Neural progenitor cell (in vitro differentiated cells): ENCODE results near the gene ABCC2. TPM values are rescaled to one million over a fixed set of nuclear protein-coding genes. Genes with fewer than 3 reads are reported as not detected.

ENCODE experiments used
- DNase-seq: peaks from one replicate; pipeline ENCODE4 v3.0.0-alpha.2; 2016; ENCODE audit warnings: low spot score
- H2AFZ ChIP-seq: fragments of 200-600 bp; sonication (generic); replicated peaks from 2 replicates; pipeline ENCODE4 v1.6.1; 2016; ENCODE audit warnings: antibody characterized with exemption
- H3F3A ChIP-seq: fragments of 200-600 bp; sonication (generic); 2 replicates; pipeline ENCODE4 v1.6.1; 2016; ENCODE audit warnings: antibody characterized with exemption, low read depth
- H3K27ac ChIP-seq: fragments of 200-600 bp; sonication (generic); 2 replicates; pipeline ENCODE4 v1.5.1; 2016; ENCODE audit warnings: mild to moderate bottlenecking
- H3K27me3 ChIP-seq: fragments of 200-600 bp; sonication (generic); 2 replicates; pipeline ENCODE4 v1.6.1; 2016; ENCODE audit warnings: mild to moderate bottlenecking, moderate library complexity
- H3K36me3 ChIP-seq: fragments of 200-600 bp; sonication (generic); 2 replicates; pipeline ENCODE4 v1.5.1; 2016
- H3K4me1 ChIP-seq: fragments of 200-600 bp; sonication (generic); 2 replicates; pipeline ENCODE4 v1.6.1; 2016; ENCODE audit warnings: mixed run types
- H3K4me2 ChIP-seq: fragments of 200-600 bp; sonication (generic); 2 replicates; pipeline ENCODE4 v1.6.1; 2016
- H3K4me3 ChIP-seq: fragments of 200-600 bp; sonication (generic); 2 replicates; pipeline ENCODE4 v1.5.1; 2016
- H3K79me2 ChIP-seq: fragments of 200-600 bp; sonication (generic); 2 replicates; pipeline ENCODE4 v1.6.1; 2016; ENCODE audit warnings: low read depth
- H3K9ac ChIP-seq: fragments of 200-600 bp; sonication (generic); 2 replicates; pipeline ENCODE4 v1.6.1; 2016
- H3K9me3 ChIP-seq: fragments of 200-600 bp; sonication (generic); 2 replicates; pipeline ENCODE4 v1.5.1; 2016; ENCODE audit warnings: low read depth
- H4K20me1 ChIP-seq: fragments of 200-600 bp; sonication (generic); 2 replicates; pipeline ENCODE4 v1.6.1; 2016; ENCODE audit warnings: low read depth
- H3K27ac Mint-ChIP-seq: 3 replicates; pipeline ENCODE4 v1.8.0; 2021; ENCODE audit warnings: mixed read lengths
- H3K27me3 Mint-ChIP-seq: 2 replicates; pipeline ENCODE4 v1.8.0; 2022; ENCODE audit warnings: low read depth, mild to moderate bottlenecking, inconsistent platforms, moderate library complexity, mixed read lengths; ENCODE audit not compliant: insufficient read depth
- H3K36me3 Mint-ChIP-seq: 3 replicates; pipeline ENCODE4 v1.8.0; 2021; ENCODE audit warnings: mixed read lengths
- H3K4me1 Mint-ChIP-seq: 3 replicates; pipeline ENCODE4 v1.8.0; 2021; ENCODE audit warnings: mixed read lengths
- H3K4me3 Mint-ChIP-seq: 3 replicates; pipeline ENCODE4 v1.8.0; 2021; ENCODE audit warnings: mild to moderate bottlenecking, moderate library complexity, mixed read lengths
- H3K9me3 Mint-ChIP-seq: 3 replicates; pipeline ENCODE4 v1.8.0; 2020; ENCODE audit warnings: mixed read lengths
- EZH2 ChIP-seq: fragments of 200-600 bp; sonication (generic); IDR thresholded peaks from 2 replicates; pipeline ENCODE4 v1.6.1; 2017; ENCODE audit warnings: antibody characterized with exemption, mild to moderate bottlenecking, moderate library complexity
- EZH2phosphoT487 ChIP-seq: fragments of 200-600 bp; sonication (generic); IDR thresholded peaks from 2 replicates; pipeline ENCODE4 v1.6.1; 2017; ENCODE audit warnings: antibody characterized with exemption
- total RNA-seq: library from RNA; depleted of rRNA; stranded (reverse); fragments of >200 nt; gene quantifications from 2 replicates; pipeline ENCODE4 v1.2.3, GENCODE V29; 2015; ENCODE audit warnings: low replicate concordance
- TF ChIP-seq, protein P1 (sequence below): fragments of 200-600 bp; sonication (generic); IDR thresholded peaks from 2 replicates; pipeline ENCODE4 v1.5.1; 2017; ENCODE audit warnings: antibody characterized with exemption, mild to moderate bottlenecking

ABCC2 gene
- total RNA-seq, 1 donor from 2014 or later: 0.26 TPM

DNA sequence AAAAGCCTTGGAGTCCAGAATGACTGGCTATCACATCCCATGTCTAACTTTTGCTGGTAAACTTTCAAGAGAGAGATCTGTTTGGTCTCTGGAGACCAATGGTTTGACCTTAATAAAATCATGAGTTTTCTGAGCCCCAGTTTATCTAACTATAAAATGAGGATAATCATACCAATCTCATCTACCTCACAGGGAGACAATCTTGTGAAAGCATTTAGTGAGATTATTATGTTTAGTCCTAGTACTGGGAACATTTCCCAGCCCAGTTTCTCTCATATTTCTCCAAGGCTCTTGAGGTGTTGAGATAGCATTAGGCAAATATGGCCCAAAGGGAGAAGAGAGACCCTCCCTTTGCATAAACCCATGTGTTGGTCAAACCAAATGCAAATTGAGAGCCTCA lies 25.8 kb downstream of the ABCC2 start:
- Histone ChIP-seq H3K4me3 (no peak overlapping the region), H3K27ac (no peak overlapping the region), H3K79me2 (no peaks in the 10 kb centered on the region), H3F3A (no peaks in the 10 kb centered on the region), H3K4me2 (no peak overlapping the region), H3K9me3 (no peaks in the 10 kb centered on the region), H3K4me1 (no peaks in the 10 kb centered on the region), H4K20me1 (no peaks in the 10 kb centered on the region), H3K36me3 (no peaks in the 10 kb centered on the region), H3K9ac (no peak overlapping the region), H3K27me3 (no peaks in the 10 kb centered on the region), H2AFZ (no peak overlapping the region)
- Mint-ChIP-seq H3K4me1 (no peaks in the 10 kb centered on the region), H3K4me3 (no peak overlapping the region), H3K9me3 (no peaks in the 10 kb centered on the region), H3K27me3 (peaks cover 2% of the 10 kb centered on the region), H3K36me3 (no peaks in the 10 kb centered on the region), H3K27ac (no peak overlapping the region)
- TF ChIP-seq EZH2 (no peak), EZH2phosphoT487 (no peak)
- TF ChIP-seq, protein P1, sequence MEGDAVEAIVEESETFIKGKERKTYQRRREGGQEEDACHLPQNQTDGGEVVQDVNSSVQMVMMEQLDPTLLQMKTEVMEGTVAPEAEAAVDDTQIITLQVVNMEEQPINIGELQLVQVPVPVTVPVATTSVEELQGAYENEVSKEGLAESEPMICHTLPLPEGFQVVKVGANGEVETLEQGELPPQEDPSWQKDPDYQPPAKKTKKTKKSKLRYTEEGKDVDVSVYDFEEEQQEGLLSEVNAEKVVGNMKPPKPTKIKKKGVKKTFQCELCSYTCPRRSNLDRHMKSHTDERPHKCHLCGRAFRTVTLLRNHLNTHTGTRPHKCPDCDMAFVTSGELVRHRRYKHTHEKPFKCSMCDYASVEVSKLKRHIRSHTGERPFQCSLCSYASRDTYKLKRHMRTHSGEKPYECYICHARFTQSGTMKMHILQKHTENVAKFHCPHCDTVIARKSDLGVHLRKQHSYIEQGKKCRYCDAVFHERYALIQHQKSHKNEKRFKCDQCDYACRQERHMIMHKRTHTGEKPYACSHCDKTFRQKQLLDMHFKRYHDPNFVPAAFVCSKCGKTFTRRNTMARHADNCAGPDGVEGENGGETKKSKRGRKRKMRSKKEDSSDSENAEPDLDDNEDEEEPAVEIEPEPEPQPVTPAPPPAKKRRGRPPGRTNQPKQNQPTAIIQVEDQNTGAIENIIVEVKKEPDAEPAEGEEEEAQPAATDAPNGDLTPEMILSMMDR: no peak
- DNase-seq: no peak

DNA sequence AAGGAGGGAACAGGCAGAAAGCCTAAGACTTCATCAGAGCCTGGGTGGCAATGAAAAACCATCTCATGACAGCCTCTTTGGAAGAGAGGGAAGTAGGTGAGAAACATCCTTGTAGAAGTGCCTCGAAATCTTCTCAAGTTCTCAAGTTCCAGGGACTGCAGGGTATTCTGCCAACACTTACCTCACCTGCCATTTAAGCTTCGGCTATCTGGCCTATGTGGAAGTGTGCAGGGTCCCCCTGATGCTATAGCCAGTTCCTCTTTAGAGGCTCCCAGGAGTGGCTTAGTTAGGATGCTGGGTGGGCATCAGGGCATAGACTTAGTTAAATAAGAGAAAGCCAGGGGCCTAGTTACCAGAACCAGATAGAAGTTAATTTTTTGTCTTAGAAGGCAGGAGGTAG lies 27.0 kb downstream of the ABCC2 start:
- H3K4me3 ChIP-seq: no peak overlapping the region
- peaks cover 3% of the 10 kb centered on the region for H3F3A ChIP-seq
- H3K4me2 ChIP-seq: no peak overlapping the region
- no peak for TF ChIP-seq EZH2phosphoT487
- TF ChIP-seq EZH2: no peak
- TF ChIP-seq, protein P1: no peak
- H3K9me3 ChIP-seq: no peaks in the 10 kb centered on the region
- H3K36me3 ChIP-seq: no peaks in the 10 kb centered on the region
- Mint-ChIP-seq H3K9me3 (no peaks in the 10 kb centered on the region), H3K27me3 (peaks cover 2% of the 10 kb centered on the region), H3K4me3 (no peak overlapping the region), H3K27ac (no peak overlapping the region), H3K4me1 (no peaks in the 10 kb centered on the region), H3K36me3 (no peaks in the 10 kb centered on the region)
- H3K4me1 ChIP-seq: no peaks in the 10 kb centered on the region
- no peaks in the 10 kb centered on the region for H4K20me1 ChIP-seq
- H3K27me3 ChIP-seq: no peaks in the 10 kb centered on the region
- no peaks in the 10 kb centered on the region for H3K79me2 ChIP-seq
- H3K27ac ChIP-seq: no peak overlapping the region
- H2AFZ ChIP-seq: no peak overlapping the region
- H3K9ac ChIP-seq: no peak overlapping the region
- no peak for DNase-seq

DNA sequence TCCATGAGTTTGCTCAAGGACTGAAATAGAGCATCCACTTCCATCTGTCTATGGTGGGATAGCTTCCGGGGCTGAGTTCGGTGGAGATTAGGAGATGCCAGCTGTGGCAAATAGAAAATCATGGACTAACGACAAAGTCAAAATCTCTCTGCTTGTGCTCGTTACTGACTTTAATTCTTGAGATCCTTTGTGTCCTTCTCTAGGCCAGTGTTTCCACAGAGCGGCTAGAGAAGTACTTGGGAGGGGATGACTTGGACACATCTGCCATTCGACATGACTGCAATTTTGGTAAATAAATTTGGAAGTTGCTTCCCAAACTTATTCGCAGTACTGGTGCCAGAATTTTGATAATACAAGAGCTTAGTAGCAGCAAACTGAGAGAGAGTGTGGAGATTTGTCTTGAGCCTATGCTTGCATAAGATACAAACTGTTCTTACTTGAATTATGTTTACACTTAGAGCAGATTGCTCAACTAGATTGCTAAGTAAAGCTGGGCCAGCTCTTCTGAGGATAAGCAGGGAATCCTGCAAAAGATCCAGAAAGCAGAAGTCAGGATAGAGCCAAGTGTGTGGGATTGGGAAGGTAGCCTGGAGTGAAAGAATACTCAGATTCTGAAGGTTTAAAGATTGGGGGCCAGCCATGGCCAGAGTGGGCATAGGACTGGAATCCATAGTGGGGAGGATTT lies 27.6 kb downstream of the ABCC2 start:
- DNase-seq: no peak
- Histone ChIP-seq H3K27me3 (no peaks in the 10 kb centered on the region), H3K79me2 (no peaks in the 10 kb centered on the region), H3K9ac (no peak overlapping the region), H4K20me1 (no peaks in the 10 kb centered on the region), H3K9me3 (no peaks in the 10 kb centered on the region), H2AFZ (no peak overlapping the region), H3F3A (peaks cover 7% of the 10 kb centered on the region), H3K4me3 (no peak overlapping the region), H3K4me2 (no peak overlapping the region), H3K4me1 (no peaks in the 10 kb centered on the region), H3K36me3 (no peaks in the 10 kb centered on the region), H3K27ac (no peak overlapping the region)
- Mint-ChIP-seq H3K4me3 (no peak overlapping the region), H3K9me3 (peaks cover 3% of the 10 kb centered on the region), H3K36me3 (peaks cover 2% of the 10 kb centered on the region), H3K27me3 (peaks cover 5% of the 10 kb centered on the region), H3K27ac (no peak overlapping the region), H3K4me1 (no peaks in the 10 kb centered on the region)
- TF ChIP-seq EZH2phosphoT487: no peak
- TF ChIP-seq, protein P1: no peak
- TF ChIP-seq EZH2: no peak
